ENCODE measurements around the gene GLYATL1. TPM values are rescaled to one million over a fixed set of nuclear protein-coding genes. Genes with fewer than 3 reads are reported as not detected.

The GLYATL1 gene
- total and polyA plus RNA-seq, 10 of the 15 experiments (the other 5 are each of a cell fraction or from before 2014, with no cell fraction given) = not detected

DNA sequence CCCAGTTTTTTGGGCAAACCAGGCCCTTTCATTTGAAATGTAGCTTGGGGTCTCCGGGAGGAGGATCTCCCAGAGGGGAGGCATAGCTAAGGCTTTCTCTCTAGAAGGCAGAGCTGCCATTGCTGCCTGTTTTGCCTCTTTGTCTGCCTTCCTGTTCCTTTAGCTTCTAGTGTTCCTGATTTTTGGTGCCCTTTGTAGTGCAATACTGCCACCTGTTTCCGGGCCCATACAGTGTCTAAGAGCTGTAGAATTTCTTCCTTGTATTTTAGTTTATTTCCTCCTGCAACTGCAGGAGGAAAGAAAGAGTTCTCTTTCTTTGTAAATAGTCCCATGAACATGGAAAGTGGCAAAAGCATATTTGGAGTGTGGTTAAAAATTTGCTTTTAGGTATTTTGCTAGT is 19.3 kb upstream of the GLYATL1 start (continued):
- TF ChIP-seq, protein P1, sequence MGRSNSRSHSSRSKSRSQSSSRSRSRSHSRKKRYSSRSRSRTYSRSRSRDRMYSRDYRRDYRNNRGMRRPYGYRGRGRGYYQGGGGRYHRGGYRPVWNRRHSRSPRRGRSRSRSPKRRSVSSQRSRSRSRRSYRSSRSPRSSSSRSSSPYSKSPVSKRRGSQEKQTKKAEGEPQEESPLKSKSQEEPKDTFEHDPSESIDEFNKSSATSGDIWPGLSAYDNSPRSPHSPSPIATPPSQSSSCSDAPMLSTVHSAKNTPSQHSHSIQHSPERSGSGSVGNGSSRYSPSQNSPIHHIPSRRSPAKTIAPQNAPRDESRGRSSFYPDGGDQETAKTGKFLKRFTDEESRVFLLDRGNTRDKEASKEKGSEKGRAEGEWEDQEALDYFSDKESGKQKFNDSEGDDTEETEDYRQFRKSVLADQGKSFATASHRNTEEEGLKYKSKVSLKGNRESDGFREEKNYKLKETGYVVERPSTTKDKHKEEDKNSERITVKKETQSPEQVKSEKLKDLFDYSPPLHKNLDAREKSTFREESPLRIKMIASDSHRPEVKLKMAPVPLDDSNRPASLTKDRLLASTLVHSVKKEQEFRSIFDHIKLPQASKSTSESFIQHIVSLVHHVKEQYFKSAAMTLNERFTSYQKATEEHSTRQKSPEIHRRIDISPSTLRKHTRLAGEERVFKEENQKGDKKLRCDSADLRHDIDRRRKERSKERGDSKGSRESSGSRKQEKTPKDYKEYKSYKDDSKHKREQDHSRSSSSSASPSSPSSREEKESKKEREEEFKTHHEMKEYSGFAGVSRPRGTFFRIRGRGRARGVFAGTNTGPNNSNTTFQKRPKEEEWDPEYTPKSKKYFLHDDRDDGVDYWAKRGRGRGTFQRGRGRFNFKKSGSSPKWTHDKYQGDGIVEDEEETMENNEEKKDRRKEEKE (IDR thresholded peaks at IDR 0.05) = no peak

DNA sequence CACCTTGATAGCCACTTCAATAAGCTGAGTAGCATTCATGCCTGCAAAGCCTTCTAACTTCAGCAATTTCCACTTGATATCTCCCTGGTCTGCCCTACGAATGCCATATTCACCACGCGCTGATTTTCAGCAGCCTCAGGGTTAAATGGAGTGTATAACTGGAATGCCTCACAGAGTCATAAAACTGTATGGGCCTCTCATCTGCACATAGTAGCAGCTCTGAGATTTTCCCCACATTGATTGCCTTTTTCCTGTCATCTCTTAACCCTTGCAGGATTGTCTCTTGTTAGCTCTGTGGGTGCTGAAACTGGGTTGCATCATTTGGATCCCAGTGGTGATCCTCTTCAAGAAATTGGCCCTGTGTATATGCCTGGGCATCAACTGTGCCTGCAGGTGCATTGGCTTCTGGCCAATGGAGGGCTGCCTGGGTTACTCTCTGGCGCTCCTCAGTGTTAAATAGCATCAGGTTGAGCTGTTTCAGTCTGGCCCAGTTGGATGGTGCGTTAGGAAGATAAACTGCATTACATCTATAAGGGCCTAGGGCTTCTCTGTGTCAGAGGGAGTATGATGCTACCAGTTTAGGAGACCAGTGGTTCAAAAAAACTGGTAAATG is 17.4 kb upstream of the GLYATL1 start:
- in situ Hi-C loops (cut with MboI) = no loop called here
- BruUV-seq (replicated peaks) = no TSS peak
- Histone ChIP-seq H3K9ac (ENCODE audit: control insufficient read depth, insufficient read depth, low read length) (no peak overlapping the region), H3K79me2 (ENCODE audit: control insufficient read depth, insufficient read depth, low read length) (no peaks in the 10 kb centered on the region), H3K27me3 (replicated peaks in 1 of 2; ENCODE audit: control insufficient read depth in 2 of 2, insufficient read depth in 2 of 2, low read length in 1 of 2) (no peaks in the 10 kb centered on the region), H3K27ac (ENCODE audit: control insufficient read depth, insufficient read depth) (no peak overlapping the region), H4K20me1 (ENCODE audit: control insufficient read depth, insufficient read depth) (no peaks in the 10 kb centered on the region), H3K9me3 (replicated peaks; ENCODE audit: control insufficient read depth, insufficient read depth, low read length) (peaks cover 3% of the 10 kb centered on the region; the same call in 2 of the 3 replicates), H3K4me2 (ENCODE audit: control insufficient read depth, insufficient read depth) (no peak overlapping the region), H3K36me3 (ENCODE audit: control insufficient read depth in 2 of 2, insufficient read depth in 2 of 2, low read length in 1 of 2) (no peaks in the 10 kb centered on the region), H3K4me3 (no peak overlapping the region), H2AFZ (ENCODE audit: control insufficient read depth, low read depth, low read length) (no peak overlapping the region), H3K4me1 (ENCODE audit: control insufficient read depth, insufficient read depth, low read length) (no peaks in the 10 kb centered on the region)
- POLR2A ChIA-PET = no interaction called here
- SMC1A ChIA-PET (ENCODE audit: uncharacterized antibody, unreplicated experiment) = interaction anchor here (0.7 to 1.5 kb wide), 2 partner anchors 20 to 30 kb away, joined by 3 to 4 read pairs; no protein-coding TSS in a partner anchor
- FAIRE-seq (no peak), ATAC-seq (no peak), DNase-seq (ENCODE audit: low read depth, low spot score) (no peak)
- intact Hi-C loops (cut with micrococcal nuclease; ENCODE audit: unreplicated experiment) = no loop called here
- RAD21 ChIA-PET (ENCODE audit: unreplicated experiment) = no interaction called here
- CTCF ChIA-PET = interaction anchor here (1.0 to 2.3 kb wide), 5 partner anchors 21 to 237 kb away, joined by 3 to 7 read pairs (median 3); no protein-coding TSS in a partner anchor
- 33% methylated on average over 5 of the region's 5 CpGs for WGBS (ENCODE audit: insufficient coverage, insufficient replicate concordance, low lambda C conversion rate, missing lambda C conversion rate)
- TF ChIP-seq IKZF1 (conservative IDR thresholded peaks at IDR 0.05) (no peak), MTA3 (IDR thresholded peaks at IDR 0.05; ENCODE audit: borderline replicate concordance, low read length) (no peak), FOS (IDR thresholded peaks at IDR 0.05; ENCODE audit: borderline replicate concordance, extremely low read depth, insufficient read length) (no peak)
- TF ChIP-seq, protein P2, sequence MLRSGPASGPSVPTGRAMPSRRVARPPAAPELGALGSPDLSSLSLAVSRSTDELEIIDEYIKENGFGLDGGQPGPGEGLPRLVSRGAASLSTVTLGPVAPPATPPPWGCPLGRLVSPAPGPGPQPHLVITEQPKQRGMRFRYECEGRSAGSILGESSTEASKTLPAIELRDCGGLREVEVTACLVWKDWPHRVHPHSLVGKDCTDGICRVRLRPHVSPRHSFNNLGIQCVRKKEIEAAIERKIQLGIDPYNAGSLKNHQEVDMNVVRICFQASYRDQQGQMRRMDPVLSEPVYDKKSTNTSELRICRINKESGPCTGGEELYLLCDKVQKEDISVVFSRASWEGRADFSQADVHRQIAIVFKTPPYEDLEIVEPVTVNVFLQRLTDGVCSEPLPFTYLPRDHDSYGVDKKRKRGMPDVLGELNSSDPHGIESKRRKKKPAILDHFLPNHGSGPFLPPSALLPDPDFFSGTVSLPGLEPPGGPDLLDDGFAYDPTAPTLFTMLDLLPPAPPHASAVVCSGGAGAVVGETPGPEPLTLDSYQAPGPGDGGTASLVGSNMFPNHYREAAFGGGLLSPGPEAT (IDR thresholded peaks at IDR 0.05; ENCODE audit: low read depth) = no peak
